Activated naive CD4-positive, alpha-beta T cell (primary cell): ENCODE measurements around the gene ZNF25.
"Not testable (repeated sequence)": the region's sequence is repeated elsewhere in the genome, so short reads cannot be mapped to it uniquely, and the experiment has no call there.

ENCODE experiments used
- DNase-seq, 4 experiments: peaks; one replicate each; lab custom pipeline; 2025; lab: John Stamatoyannopoulos, UW

The ZNF25 gene

DNA sequence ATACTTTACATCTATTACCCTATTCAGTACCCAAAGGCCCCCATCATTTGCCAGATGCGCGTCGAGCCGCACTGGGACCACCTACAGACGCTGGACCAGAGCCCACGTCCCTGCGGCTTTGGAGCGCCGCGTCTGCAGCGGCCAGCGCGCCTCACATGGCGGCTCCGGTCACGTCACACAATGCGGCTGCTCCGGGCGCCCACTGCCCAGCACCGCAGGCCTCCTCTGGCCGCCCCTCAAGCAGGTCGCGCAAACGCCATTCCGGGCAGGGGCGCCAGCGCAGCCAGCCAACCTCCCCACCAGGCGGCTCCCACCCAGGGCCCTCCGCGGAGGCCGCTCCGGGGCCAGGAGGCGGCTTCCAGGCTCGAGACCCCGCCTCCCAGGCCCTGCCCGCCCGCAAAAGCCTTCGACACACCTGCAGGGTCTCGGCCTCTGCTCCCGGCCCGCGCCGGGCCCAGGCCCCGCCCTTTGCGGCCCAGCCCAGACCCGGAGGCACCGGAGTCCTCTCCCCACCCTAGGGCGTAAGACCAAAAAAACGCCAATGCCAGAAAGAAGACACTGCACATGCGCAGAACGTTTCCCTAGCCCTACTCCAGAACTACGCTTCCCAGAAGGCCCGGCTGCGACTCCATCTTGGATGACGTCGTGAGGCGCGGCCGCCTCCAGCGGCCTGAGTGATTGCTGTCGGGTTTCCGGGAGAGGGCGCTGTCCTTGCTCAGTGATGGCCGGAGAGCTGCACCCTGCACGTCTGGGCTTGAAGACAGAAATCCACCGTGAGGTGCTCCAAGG is at the start of gene ZNF25:
TSS of gene ZNF25 (minus strand) at position 557 of the 789 bp plus-strand sequence. CDS start 4,925 bp downstream, outside the sequence.
- peak; percentile 89 to 94 (median 90) for DNase-seq

- no peak for DNase-seq
These were observed 48.8 kb upstream of the ZNF25 start for GRCh38 chr10:38025283-38025682.

- not testable (repeated sequence) for DNase-seq
These were observed 42.7 kb upstream of the ZNF25 start for GRCh38 chr10:38019124-38019523.

GRCh38 chr10:38016354-38016753 is 39.9 kb upstream of the ZNF25 start:
- DNase-seq, result no peak

DNA sequence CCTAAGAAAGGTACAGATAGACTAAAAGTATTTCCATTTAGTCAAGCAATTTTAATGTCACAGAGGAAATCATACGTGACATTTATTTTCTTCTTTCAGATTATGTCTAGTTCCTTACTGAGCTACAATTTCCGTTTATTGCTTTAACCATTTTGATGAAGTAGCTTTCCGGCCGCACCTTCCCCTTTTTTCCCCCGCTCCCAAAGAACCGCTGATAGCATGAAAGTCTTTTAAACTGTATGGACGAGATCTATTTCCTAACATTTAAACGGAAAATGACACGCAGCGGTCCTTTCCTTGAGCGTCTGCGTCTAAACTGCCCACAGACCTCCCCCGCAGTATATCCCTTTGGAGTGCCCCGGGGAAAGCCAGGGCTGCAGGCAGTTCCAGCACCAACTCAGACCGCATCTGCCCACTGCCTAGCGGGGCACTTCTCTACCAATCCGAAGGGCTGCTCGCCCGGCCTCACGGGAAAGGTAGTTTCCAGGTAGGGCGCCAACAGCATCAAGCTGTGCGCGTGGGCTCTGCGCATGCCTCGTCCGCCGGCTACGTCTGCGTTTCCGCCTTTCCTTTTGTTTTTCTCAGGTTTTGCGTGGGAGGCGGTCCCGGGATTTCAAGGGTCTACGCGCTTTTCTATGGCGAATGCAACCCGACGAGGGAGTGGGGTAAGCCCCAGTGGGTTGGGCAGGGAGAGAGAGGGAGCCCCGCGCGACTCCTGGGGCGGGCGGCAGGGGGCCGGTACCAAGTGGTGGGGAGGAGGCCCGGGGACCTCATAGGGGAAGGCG is 33.9 kb upstream of the ZNF25 start, which contains the start of gene ZNF33A:
TSS of gene ZNF33A (plus strand) at position 557 of the 785 bp plus-strand sequence. CDS start 1,667 bp downstream, outside the sequence.
- DNase-seq, result peak; percentile 84 to 89 (median 85)

DNA sequence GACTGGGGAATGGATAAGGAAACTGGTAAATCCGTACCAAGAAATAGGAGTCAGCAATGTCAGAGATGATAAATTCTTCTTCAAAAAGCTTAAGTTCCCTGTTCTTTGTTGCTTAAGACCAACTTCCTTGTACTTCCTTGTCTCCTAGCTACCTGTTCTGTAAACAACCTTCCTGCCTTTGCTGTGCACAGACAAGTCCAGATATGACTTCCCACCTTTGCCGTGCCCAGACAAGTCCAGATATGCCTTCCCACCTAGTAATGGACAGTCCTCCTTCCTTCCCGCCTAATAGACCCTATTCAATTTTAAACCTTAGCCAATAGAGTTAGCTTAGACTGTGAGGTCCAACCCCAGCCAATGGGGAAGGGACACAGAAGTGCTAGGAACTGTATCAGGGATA is 31.5 kb upstream of the ZNF25 start:
- DNase-seq, result no peak

GRCh38 chr10:38007551-38007950 is 31.1 kb upstream of the ZNF25 start:
- no peak for DNase-seq

- no peak for DNase-seq
These were observed 27.1 kb upstream of the ZNF25 start for GRCh38 chr10:38003588-38003987.

DNA sequence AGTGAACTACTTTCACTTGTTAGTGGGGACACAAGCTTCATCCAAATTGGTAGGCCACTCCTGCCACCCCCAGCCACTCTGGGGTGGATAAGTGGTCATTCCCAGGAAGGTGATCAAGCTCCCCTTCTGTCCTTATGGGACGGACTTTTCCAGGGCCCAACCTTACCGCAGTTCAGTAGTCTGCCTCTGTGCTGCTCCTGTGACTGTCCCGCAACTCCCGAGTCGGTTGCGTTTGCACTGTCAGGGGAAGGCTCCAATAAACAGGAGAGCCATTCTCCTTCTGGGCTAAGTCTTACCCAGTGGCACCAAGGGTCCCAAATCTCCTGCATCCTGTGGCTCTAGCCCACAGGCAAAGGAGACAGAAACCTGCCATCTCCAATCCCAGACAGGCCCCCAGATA is 26.6 kb upstream of the ZNF25 start:
- DNase-seq, result no peak

GRCh38 chr10:38000474-38000873 is 24.0 kb upstream of the ZNF25 start:
- DNase-seq, result not testable (repeated sequence)

DNA sequence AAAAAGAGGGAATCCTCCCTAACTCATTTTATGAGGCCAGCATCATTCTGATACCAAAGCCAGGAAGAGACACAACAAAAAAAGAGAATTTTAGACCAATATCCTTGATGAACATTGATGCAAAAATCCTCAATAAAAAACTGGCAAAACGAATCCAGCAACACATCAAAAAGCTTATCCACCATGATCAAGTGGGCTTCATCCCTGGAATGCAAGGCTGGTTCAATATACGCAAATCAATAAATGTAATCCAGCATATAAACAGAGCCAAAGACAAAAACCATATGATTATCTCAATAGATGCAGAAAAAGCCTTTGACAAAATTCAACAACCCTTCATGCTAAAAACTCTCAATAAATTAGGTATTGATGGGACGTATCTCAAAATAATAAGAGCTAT is 22.5 kb upstream of the ZNF25 start:
- DNase-seq, result not testable (repeated sequence)

- DNase-seq, result no peak
These were observed 15.6 kb upstream of the ZNF25 start for GRCh38 chr10:37992083-37992482.

GRCh38 chr10:37991655-37992054 is 15.2 kb upstream of the ZNF25 start:
- DNase-seq, result no peak

DNA sequence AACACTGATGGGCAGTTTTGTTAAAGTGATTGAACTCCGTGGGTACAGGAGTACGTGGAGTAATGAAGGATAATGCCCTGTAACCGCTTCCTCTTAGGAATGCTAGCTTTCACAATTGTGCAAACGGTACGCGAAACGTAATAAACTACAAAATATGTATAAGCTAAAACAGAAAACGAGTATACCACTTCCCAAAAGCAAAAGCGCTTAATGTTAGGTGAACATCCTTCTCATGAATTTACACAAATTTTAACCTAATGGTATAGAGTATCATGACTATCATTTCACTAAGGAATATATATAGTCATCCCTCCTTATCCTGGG is 395 bp upstream of the ZNF25 start:
- no peak for DNase-seq

- DNase-seq, result no peak
These were observed 951 bp downstream of the ZNF25 start for GRCh38 chr10:37975401-37975991.

DNA sequence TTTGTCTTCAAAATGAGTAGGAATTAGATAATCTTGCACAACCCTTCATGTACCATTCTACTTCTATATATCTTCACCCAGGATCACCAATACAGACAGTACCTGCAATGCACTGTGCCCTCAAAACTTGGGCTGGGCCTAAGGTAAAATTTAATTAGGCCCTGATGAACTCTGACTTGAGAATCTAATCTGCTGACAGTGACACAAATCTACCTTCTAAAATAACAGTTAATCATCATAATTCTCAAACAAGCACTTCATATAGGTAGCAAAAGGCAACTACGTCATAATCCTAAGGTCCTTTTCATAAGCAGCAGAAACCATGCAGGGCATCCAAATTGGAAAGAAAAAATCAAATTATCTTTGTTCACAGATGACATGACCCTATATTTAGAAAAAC is 4.1 kb downstream of the ZNF25 start:
- DNase-seq, result no peak

- DNase-seq, result no peak
These were observed 11.4 kb downstream of the ZNF25 start for GRCh38 chr10:37965006-37965405.

DNA sequence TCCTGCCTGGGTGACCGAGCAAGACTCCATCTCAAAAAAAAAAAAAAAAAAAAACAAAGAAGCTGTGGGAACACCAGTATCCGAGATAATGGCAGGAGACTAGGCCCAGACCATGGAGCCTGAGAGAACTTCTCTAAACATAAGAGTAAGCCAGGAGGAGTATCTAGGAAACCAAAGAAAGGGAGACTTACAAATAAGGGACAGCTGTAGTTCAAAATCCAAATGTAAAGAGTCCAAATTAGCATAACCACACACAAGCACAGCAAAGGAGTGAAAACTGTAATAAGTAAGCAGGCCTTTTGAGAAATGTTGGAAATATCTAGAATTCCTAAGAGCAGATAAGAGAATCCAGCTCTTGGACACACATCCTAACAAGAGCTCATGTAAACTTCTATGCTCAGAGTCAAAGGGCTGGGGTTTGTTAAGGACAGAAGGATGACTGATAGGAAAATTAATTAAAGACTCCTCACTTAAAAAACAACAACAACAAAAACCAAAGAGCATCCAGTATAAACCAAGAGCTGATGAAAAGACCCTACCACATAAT is 15.8 kb downstream of the ZNF25 start:
- no peak for DNase-seq

GRCh38 chr10:37957841-37958240 is 18.6 kb downstream of the ZNF25 start:
- no peak for DNase-seq

- no peak for DNase-seq
These were observed 23.5 kb downstream of the ZNF25 start for GRCh38 chr10:37952926-37953325.

DNA sequence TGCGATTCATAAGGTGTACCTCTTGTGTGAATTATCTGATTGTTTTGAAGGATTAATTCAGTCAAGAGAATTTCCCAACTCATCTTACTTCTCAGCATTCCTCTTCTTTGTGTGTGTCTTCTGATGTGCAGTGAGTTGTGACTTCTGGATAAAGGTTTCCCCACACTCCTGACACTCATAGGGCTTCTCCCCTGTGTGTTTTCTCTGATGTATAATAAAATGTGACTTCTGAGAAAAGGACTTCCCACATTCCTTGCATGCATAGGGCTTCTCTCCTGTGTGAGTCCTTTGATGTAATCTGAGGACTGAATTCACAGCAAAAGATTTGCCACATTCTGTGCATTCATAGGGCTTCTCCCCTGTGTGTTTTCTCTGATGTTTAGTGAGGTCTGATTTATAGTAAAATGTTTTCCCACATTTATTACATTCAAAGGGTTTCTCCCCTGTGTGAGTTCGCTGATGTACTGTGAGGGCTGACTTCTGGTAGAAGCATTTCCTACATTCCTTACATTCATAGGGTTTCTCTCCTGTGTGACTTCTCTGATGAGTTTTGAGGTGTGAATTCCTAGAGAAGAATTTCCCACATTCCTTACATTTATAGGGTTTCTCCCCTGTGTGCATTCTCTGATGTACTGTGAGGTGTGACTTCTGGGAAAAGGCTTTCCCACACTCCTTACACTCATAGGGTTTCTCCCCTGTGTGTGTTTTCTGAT is 24.2 kb downstream of the ZNF25 start:
- no peak for DNase-seq

GRCh38 chr10:37948210-37948609 is 28.2 kb downstream of the ZNF25 start:
- DNase-seq, result no peak
